ENCODE measurements around the gene ST7.

DNA sequence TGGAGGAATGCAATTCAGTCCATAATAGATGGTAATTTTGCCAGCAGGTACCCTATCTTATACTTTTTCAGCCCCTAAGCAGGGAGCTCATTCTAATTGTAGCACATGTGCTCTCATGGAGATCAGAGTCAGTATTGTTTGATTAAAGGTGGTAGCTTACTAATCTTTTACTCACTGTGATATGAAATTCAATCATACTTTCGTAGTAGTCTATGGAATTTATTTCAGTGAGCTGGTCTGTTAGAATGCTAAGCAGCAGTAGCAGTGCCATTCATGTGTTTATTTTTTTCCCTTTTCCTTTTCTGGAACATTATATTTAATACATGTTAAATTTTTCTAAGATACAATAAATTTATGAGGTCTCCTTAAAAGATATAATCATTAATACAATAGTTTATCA is 109.0 kb downstream of the ST7 start:
- TF ChIP-seq, protein P1, sequence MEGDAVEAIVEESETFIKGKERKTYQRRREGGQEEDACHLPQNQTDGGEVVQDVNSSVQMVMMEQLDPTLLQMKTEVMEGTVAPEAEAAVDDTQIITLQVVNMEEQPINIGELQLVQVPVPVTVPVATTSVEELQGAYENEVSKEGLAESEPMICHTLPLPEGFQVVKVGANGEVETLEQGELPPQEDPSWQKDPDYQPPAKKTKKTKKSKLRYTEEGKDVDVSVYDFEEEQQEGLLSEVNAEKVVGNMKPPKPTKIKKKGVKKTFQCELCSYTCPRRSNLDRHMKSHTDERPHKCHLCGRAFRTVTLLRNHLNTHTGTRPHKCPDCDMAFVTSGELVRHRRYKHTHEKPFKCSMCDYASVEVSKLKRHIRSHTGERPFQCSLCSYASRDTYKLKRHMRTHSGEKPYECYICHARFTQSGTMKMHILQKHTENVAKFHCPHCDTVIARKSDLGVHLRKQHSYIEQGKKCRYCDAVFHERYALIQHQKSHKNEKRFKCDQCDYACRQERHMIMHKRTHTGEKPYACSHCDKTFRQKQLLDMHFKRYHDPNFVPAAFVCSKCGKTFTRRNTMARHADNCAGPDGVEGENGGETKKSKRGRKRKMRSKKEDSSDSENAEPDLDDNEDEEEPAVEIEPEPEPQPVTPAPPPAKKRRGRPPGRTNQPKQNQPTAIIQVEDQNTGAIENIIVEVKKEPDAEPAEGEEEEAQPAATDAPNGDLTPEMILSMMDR (IDR thresholded peaks at IDR 0.05) = no peak
- TF ChIP-seq TCF7L2 (IDR thresholded peaks at IDR 0.05; ENCODE audit: low read depth, low read length) (no peak), POLR2AphosphoS5 (IDR thresholded peaks at IDR 0.05; ENCODE audit: low read depth, low read length) (no peak), SIN3A (IDR thresholded peaks at IDR 0.05; ENCODE audit: borderline replicate concordance, insufficient read depth, low read depth, low read length) (no peak)
- TF ChIP-seq, protein P2, sequence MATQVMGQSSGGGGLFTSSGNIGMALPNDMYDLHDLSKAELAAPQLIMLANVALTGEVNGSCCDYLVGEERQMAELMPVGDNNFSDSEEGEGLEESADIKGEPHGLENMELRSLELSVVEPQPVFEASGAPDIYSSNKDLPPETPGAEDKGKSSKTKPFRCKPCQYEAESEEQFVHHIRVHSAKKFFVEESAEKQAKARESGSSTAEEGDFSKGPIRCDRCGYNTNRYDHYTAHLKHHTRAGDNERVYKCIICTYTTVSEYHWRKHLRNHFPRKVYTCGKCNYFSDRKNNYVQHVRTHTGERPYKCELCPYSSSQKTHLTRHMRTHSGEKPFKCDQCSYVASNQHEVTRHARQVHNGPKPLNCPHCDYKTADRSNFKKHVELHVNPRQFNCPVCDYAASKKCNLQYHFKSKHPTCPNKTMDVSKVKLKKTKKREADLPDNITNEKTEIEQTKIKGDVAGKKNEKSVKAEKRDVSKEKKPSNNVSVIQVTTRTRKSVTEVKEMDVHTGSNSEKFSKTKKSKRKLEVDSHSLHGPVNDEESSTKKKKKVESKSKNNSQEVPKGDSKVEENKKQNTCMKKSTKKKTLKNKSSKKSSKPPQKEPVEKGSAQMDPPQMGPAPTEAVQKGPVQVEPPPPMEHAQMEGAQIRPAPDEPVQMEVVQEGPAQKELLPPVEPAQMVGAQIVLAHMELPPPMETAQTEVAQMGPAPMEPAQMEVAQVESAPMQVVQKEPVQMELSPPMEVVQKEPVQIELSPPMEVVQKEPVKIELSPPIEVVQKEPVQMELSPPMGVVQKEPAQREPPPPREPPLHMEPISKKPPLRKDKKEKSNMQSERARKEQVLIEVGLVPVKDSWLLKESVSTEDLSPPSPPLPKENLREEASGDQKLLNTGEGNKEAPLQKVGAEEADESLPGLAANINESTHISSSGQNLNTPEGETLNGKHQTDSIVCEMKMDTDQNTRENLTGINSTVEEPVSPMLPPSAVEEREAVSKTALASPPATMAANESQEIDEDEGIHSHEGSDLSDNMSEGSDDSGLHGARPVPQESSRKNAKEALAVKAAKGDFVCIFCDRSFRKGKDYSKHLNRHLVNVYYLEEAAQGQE (IDR thresholded peaks at IDR 0.05; ENCODE audit: insufficient read depth in 1 of 2, low read depth in 2 of 2, low read length in 1 of 2) = no peak

All from Panc1 (cell line).